GM12801 (cell line): ENCODE measurements around the gene ARFGAP1.

Source experiments
- CTCF ChIP-seq: IDR thresholded peaks from one replicate; pipeline ENCODE4 v1.5.1; 2011; ENCODE audit warnings: control low read depth; ENCODE audit not compliant: insufficient read length; ENCODE audit errors: extremely low read depth

ARFGAP1 gene

GRCh38 chr20:63329331-63330083 lies 56.9 kb downstream of the ARFGAP1 start:
- no peak for TF ChIP-seq CTCF

- no peak for TF ChIP-seq CTCF
These were observed 57.6 kb downstream of the ARFGAP1 start for GRCh38 chr20:63330084-63330760.

- no peak for TF ChIP-seq CTCF
These were observed 58.3 kb downstream of the ARFGAP1 start for GRCh38 chr20:63330940-63331339.

DNA sequence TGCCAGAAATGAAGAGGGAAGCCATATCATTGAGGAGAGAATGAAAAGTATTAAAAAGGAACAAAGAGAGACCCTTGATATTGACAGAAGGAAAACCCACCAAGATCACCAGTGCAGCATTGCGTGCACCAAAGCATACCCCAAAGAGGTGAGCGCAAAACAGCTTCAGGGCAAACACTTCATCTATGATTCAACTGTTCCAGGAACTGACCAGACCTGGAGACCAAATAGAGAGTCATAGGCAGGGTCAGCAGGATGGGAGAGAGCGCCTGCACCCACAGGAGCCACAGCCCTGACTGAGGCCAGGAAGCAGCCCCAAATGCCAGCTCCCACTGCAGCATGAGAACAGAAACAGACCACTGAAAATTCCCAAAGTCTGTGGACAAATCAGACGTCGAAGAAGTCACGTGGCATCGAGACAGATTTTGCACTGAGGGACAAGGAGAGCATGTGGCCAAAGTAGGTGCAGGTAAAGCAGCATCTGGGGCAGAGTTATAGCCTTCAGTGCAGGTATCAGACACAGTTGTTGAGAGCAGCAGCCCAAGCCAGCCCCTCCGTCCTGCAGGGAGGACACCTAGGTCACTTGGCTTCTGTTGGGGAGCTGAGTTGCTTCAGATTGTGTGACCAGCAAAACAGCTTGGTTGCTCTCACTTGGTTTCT lies 59.3 kb downstream of the ARFGAP1 start:
- TF ChIP-seq CTCF = no peak

GRCh38 chr20:63332488-63333240 lies 60.1 kb downstream of the ARFGAP1 start:
- TF ChIP-seq CTCF = no peak

DNA sequence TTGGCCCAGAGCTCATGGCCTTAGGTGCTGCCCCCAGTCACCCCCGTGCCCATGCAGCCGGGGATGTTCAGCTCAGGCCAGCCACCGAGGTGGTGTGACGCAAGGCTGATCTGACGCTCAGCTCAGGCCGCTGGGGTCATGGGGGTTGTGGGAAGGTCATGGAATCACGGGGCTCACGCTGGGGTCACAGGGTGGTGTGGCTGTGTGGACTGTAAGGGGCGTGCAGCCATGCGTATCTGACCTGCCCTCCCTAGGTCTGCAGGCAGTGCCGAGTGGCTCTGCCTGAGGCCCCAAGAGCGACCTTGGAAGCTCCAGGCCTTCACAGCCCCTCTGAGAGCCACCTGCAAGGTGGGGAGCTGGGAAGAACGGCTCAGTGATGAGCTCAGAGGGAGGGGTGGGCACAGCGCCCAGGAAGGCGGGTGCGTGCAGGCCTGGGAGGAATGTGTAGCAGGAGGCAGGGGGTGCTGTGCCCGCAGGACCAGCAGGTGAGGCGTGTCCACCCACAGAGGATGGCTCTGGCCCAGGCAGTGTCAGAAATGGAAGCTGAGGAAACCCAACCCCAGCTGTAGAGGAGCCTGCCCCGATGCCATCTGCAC lies 60.7 kb downstream of the ARFGAP1 start:
- no peak for TF ChIP-seq CTCF
